HepG2 (cell line): Measurements from ENCODE around the gene GPD1. TPM values are rescaled to one million over a fixed set of nuclear protein-coding genes. Genes with fewer than 3 reads are reported as not detected.

ENCODE experiments used
- CBFB ChIP-seq: sonication (generic); formaldehyde crosslinking; IDR thresholded peaks from 2 replicates; pipeline ENCODE4 v1.4.0; 2020; ENCODE audit warnings: missing genetic modification reagents
- CC2D1A ChIP-seq: sonication (generic); formaldehyde crosslinking; IDR thresholded peaks from 2 replicates; pipeline ENCODE4 v1.8.1; 2023; ENCODE audit warnings: mild to moderate bottlenecking, missing genetic modification reagents
- CENPX ChIP-seq: sonication (generic); formaldehyde crosslinking; IDR thresholded peaks from 2 replicates; pipeline ENCODE4 v1.9.0; 2021; ENCODE audit warnings: mild to moderate bottlenecking, missing genetic modification reagents, moderate library complexity
- ELF1 ChIP-seq: sonication (generic); formaldehyde crosslinking; IDR thresholded peaks from 2 replicates; pipeline ENCODE4 v1.4.0; 2020; ENCODE audit warnings: missing genetic modification reagents
- FLYWCH1 ChIP-seq: sonication (generic); formaldehyde crosslinking; IDR thresholded peaks from 2 replicates; pipeline ENCODE4 v1.8.1; 2023; ENCODE audit warnings: mild to moderate bottlenecking, missing genetic modification reagents
- HCFC1 ChIP-seq: fragments of 150-350 bp; IDR thresholded peaks from 2 replicates; pipeline ENCODE4 v1.6.1; 2014; ENCODE audit warnings: low read depth, low read length
- HMG20B ChIP-seq: conservative IDR thresholded peaks from 2 replicates; pipeline ENCODE4 v1.6.1; 2016; ENCODE audit warnings: missing genetic modification reagents, missing compliant biosample characterization
- HMGA1 ChIP-seq: sonication (generic); formaldehyde crosslinking; conservative IDR thresholded peaks from 2 replicates; pipeline ENCODE4 v1.4.0; 2020; ENCODE audit warnings: missing genetic modification reagents
- IRF2 ChIP-seq: IDR thresholded peaks from 2 replicates; pipeline ENCODE4 v1.6.1; 2018; ENCODE audit warnings: missing genetic modification reagents, missing compliant biosample characterization
- KLF12 ChIP-seq: sonication (generic); formaldehyde crosslinking; IDR thresholded peaks from 2 replicates; pipeline ENCODE4 v1.4.0; 2020; ENCODE audit warnings: missing genetic modification reagents, borderline replicate concordance
- MAZ ChIP-seq, 2 experiments: sonication (generic) in 1 of 2; formaldehyde crosslinking in 1 of 2; IDR thresholded peaks; 2 replicates each; pipeline versions ENCODE4 v1.5.0 to v1.6.1; 2012 to 2020; ENCODE audit warnings: low read depth in 2 of 2, mild to moderate bottlenecking in 2 of 2, borderline replicate concordance in 1 of 2, improper control_type of control experiment in 1 of 2, low read length in 1 of 2, missing genetic modification reagents in 1 of 2, moderate library complexity in 1 of 2
- PHF8 ChIP-seq: sonication (generic); formaldehyde crosslinking; IDR thresholded peaks from 2 replicates; pipeline ENCODE4 v1.5.0; 2020; ENCODE audit warnings: missing genetic modification reagents
- SMC3 ChIP-seq: IDR thresholded peaks from 2 replicates; pipeline ENCODE4 v1.6.1; 2011; ENCODE audit warnings: low read length, improper control_type of control experiment
- SRF ChIP-seq: IDR thresholded peaks from 2 replicates; pipeline ENCODE4 v1.6.1; 2011; ENCODE audit warnings: mild to moderate bottlenecking, low read depth, low read length, moderate library complexity
- TEAD3 ChIP-seq: optimal IDR thresholded peaks from 2 replicates; pipeline ENCODE3; 2016; ENCODE audit warnings: borderline replicate concordance
- ZMYM3 ChIP-seq: sonication (generic); formaldehyde crosslinking; IDR thresholded peaks from 2 replicates; pipeline ENCODE4 v1.5.1; 2020; ENCODE audit warnings: mild to moderate bottlenecking, missing genetic modification reagents
- ZNF782 ChIP-seq: sonication (generic); formaldehyde crosslinking; IDR thresholded peaks from 2 replicates; pipeline ENCODE4 v1.4.0; 2020; ENCODE audit warnings: missing genetic modification reagents, mild to moderate bottlenecking, borderline replicate concordance
- polyA plus RNA-seq, 8 experiments: library from polyadenylated mRNA; depleted of rRNA in 3 of 8; stranded (reverse) in 7 of 8; unstranded in 1 of 8; fragments of >200 nt; fragmentation: Illumina TruSeq in 4 of 8; extraction: Trizol in 4 of 8; gene quantifications; 2 replicates each; pipeline versions ENCODE4 v1.2.1 to v1.2.3, GENCODE V29; 2011 to 2016; ENCODE audit warnings: low read depth in 4 of 8, missing spikeins in 1 of 8, mixed read lengths in 1 of 8; ENCODE audit not compliant: insufficient read depth in 1 of 8
- total RNA-seq, 5 experiments: library from RNA; depleted of rRNA; stranded (reverse); fragments of >200 nt; fragmentation: Illumina TruSeq; extraction: Trizol; gene quantifications; 2 replicates each; pipeline ENCODE4 v1.2.3, GENCODE V29; 2016; ENCODE audit warnings: low read depth in 1 of 5
- TF ChIP-seq, protein P1 (sequence below), 2 experiments: sonication (generic) in 1 of 2; formaldehyde crosslinking in 1 of 2; IDR thresholded peaks; 2 replicates each; pipeline versions ENCODE4 v1.4.0 to v1.6.1; 2016 to 2020; ENCODE audit warnings: borderline replicate concordance in 1 of 2, low read depth in 1 of 2, mild to moderate bottlenecking in 1 of 2, missing genetic modification reagents in 1 of 2
- TF ChIP-seq, protein P2 (sequence below): sonication (generic); formaldehyde crosslinking; IDR thresholded peaks from 2 replicates; pipeline ENCODE4 v1.8.0; 2022; ENCODE audit warnings: missing genetic modification reagents, mild to moderate bottlenecking, inconsistent platforms, borderline replicate concordance
- TF ChIP-seq, protein P3 (sequence below): IDR thresholded peaks from 2 replicates; pipeline ENCODE4 v1.6.1; 2012; ENCODE audit warnings: low read length, improper control_type of control experiment

Gene GPD1
- total and polyA plus RNA-seq, 2 of the 13 experiments (the other 11 are each of a cell fraction or from before 2014, with no cell fraction given) = 3.7 to 30.6 TPM

DNA sequence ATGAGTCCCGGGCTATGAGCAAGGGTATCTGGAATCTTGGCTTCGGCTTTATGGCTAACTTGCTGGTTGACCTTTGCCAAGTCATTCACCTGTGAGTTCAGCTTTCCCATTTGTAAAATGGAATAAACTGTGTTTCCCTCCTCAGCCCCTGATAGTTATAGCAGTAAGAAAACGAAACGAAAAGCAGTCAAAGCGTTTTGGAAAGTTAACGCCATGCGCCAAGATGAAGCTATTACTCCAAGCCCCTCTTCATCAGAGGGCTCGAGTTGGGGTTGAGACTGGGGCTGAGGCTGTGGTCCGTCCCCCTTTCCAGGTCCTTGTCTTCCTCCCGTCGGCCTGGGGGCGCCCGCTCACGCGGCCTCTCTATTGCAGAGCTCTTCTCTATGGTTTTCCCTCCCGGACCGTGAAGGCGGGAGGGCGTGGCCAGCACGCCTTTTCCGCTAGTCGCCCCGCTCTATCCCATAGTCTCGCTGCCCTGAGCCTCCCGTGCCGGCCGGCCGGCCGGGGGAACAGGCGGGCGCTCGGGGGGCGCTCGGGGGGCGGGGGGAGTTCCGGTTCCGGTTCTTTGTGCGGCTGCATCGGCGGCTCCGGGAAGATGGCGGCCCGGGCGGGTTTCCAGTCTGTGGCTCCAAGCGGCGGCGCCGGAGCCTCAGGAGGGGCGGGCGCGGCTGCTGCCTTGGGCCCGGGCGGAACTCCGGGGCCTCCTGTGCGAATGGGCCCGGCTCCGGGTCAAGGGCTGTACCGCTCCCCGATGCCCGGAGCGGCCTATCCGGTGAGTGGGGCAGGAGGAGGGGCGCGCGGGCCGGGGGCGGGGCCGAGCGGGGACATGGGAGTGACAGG, 18.8 kb upstream of the GPD1 start, which contains the start of gene SMARCD1 (continued):
- TF ChIP-seq, protein P1, sequence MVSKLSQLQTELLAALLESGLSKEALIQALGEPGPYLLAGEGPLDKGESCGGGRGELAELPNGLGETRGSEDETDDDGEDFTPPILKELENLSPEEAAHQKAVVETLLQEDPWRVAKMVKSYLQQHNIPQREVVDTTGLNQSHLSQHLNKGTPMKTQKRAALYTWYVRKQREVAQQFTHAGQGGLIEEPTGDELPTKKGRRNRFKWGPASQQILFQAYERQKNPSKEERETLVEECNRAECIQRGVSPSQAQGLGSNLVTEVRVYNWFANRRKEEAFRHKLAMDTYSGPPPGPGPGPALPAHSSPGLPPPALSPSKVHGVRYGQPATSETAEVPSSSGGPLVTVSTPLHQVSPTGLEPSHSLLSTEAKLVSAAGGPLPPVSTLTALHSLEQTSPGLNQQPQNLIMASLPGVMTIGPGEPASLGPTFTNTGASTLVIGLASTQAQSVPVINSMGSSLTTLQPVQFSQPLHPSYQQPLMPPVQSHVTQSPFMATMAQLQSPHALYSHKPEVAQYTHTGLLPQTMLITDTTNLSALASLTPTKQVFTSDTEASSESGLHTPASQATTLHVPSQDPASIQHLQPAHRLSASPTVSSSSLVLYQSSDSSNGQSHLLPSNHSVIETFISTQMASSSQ (IDR thresholded peaks at IDR 0.05; ENCODE audit: low read depth) = no peak
- TF ChIP-seq, protein P1 (CRISPR knock-in tag; IDR thresholded peaks at IDR 0.05; ENCODE audit: borderline replicate concordance) = peak; percentile 43; the same call in 1 of the 2 replicates
- TF ChIP-seq ELF1 (CRISPR knock-in tag) = peak; percentile 81
- 0 out of 2 replicates have a peak, but pooled peaks have one; percentile 13 for TF ChIP-seq HMG20B (CRISPR knock-in tag)
- TF ChIP-seq FLYWCH1 (CRISPR knock-in tag) = no peak
- 0 out of 2 replicates have a peak, but pooled peaks have one; percentile 53 for TF ChIP-seq IRF2 (CRISPR knock-in tag)
- no peak for TF ChIP-seq CC2D1A (CRISPR knock-in tag)
- TF ChIP-seq KLF12 = peak; percentile 84; the same call in 1 of the 2 replicates
- peak; percentile 82 for TF ChIP-seq PHF8 (CRISPR knock-in tag)
- TF ChIP-seq SMC3 = 0 out of 2 replicates have a peak, but pooled peaks have one; percentile 9
- TF ChIP-seq HCFC1 = peak; percentile 44; the same call in 1 of the 2 replicates
- TF ChIP-seq, protein P2, sequence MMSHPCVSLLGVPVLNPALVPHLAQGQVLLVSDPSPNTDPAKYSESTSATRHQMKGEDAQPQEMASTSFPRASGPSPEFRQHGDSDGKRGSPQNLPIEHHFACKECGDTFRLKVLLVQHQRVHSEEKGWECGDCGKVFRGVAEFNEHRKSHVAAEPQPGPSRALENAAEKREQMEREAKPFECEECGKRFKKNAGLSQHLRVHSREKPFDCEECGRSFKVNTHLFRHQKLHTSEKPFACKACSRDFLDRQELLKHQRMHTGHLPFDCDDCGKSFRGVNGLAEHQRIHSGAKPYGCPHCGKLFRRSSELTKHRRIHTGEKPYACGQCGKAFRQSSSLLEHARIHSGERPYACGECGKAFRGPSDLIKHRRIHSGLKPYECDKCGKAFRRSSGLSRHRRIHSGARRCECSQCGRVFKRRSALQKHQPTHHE (CRISPR knock-in tag) = no peak
- no peak for TF ChIP-seq HMGA1 (CRISPR knock-in tag)
- no peak for TF ChIP-seq SRF
- TF ChIP-seq ZNF782 (CRISPR knock-in tag) = no peak
- TF ChIP-seq, protein P3, sequence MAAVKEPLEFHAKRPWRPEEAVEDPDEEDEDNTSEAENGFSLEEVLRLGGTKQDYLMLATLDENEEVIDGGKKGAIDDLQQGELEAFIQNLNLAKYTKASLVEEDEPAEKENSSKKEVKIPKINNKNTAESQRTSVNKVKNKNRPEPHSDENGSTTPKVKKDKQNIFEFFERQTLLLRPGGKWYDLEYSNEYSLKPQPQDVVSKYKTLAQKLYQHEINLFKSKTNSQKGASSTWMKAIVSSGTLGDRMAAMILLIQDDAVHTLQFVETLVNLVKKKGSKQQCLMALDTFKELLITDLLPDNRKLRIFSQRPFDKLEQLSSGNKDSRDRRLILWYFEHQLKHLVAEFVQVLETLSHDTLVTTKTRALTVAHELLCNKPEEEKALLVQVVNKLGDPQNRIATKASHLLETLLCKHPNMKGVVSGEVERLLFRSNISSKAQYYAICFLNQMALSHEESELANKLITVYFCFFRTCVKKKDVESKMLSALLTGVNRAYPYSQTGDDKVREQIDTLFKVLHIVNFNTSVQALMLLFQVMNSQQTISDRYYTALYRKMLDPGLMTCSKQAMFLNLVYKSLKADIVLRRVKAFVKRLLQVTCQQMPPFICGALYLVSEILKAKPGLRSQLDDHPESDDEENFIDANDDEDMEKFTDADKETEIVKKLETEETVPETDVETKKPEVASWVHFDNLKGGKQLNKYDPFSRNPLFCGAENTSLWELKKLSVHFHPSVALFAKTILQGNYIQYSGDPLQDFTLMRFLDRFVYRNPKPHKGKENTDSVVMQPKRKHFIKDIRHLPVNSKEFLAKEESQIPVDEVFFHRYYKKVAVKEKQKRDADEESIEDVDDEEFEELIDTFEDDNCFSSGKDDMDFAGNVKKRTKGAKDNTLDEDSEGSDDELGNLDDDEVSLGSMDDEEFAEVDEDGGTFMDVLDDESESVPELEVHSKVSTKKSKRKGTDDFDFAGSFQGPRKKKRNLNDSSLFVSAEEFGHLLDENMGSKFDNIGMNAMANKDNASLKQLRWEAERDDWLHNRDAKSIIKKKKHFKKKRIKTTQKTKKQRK = no peak
- no peak for TF ChIP-seq TEAD3 (CRISPR knock-in tag)
- TF ChIP-seq ZMYM3 (CRISPR knock-in tag) = no peak
- 0 out of 2 replicates have a peak, but pooled peaks have one; percentile 44 for TF ChIP-seq CBFB (CRISPR knock-in tag)
- no peak for TF ChIP-seq CENPX (CRISPR knock-in tag)
- 0 out of 2 replicates have a peak, but pooled peaks have one; percentile 17 for TF ChIP-seq MAZ (IDR thresholded peaks at IDR 0.05; ENCODE audit: borderline replicate concordance, low read depth, low read length)
- TF ChIP-seq MAZ (CRISPR knock-in tag; IDR thresholded peaks at IDR 0.05; ENCODE audit: low read depth) = peak; percentile 63
